ENCODE data around the gene PPFIBP1.
"Not testable (repeated sequence)": the region's sequence is repeated elsewhere in the genome, so short reads cannot be mapped to it uniquely, and the experiment has no call there.

Gene PPFIBP1

DNA sequence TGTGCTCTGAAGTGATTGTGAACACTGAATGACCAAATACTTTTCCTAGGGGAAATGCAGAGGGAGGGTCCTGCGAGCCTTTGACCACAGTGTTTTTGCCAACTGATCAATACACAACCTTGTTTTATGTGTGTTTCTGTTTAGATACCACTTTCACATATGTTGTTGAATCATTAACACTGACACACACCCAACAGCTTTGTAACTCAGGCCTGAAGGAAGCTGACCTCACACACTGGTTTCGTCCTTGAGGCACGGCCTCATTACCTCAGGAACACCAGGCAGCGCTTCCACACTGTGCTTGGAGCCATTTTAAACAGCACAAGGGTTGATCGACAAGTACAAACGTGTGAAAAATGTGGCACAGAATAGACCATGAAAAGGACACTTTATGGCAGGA is 60.0 kb downstream of the PPFIBP1 start:
- TF ChIP-seq CTCF (IDR thresholded peaks at IDR 0.05; ENCODE audit: low read depth, low read length): no peak
- no peak for DNase-seq (ENCODE audit: extremely low read depth, low read depth)

GRCh38 chr12:27585739-27586265 is 61.8 kb downstream of the PPFIBP1 start:
- TF ChIP-seq CTCF (IDR thresholded peaks at IDR 0.05; ENCODE audit: low read depth, low read length): no peak
- DNase-seq (ENCODE audit: extremely low read depth, low read depth): no peak

- DNase-seq (ENCODE audit: extremely low read depth, low read depth): not testable (repeated sequence)
These were observed 64.2 kb downstream of the PPFIBP1 start for GRCh38 chr12:27588075-27588730.

- no peak for DNase-seq (ENCODE audit: extremely low read depth, low read depth)
- TF ChIP-seq CTCF (IDR thresholded peaks at IDR 0.05; ENCODE audit: low read depth, low read length): no peak
These were observed 64.8 kb downstream of the PPFIBP1 start for GRCh38 chr12:27588776-27589175.

DNA sequence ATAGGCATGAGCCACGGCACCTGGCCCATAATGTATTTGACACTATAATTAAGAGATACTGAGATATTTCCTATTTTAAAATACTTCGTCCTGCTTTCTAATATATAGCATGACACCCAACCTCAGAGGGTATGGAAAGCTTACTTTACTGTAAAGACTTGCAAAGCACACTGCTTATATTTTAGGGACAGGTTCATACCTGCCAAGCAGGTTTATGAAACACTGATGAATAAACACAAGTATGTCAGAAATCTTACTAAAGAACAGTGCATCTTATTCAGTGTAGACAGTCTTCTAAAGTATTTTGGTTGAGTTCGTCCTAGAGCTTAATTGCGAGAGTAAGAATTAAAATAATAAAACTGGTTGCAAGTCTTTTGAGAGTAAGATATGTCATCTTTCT is 65.4 kb downstream of the PPFIBP1 start:
- no peak for DNase-seq (ENCODE audit: extremely low read depth, low read depth)
- TF ChIP-seq CTCF (IDR thresholded peaks at IDR 0.05; ENCODE audit: low read depth, low read length): no peak

DNA sequence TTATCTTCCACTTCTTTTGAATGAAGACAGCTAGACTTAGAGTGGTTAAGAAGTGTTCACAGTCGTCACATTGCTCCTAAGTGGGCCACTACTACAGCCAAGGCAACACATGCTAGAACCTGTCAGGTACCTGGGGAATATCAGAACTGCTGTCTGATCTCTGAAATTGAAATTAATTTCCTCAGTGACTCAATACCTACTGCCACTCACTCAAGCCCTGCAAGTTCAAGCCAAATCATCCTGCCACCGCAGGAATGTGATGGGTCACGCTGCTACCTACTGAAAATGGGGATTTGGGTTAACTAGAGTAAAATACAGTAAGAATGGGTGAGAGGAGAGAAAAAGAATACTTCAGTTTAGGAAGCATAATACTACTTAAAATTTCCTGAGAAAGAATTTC is 67.7 kb downstream of the PPFIBP1 start:
- DNase-seq (ENCODE audit: extremely low read depth, low read depth): not testable (repeated sequence)

DNA sequence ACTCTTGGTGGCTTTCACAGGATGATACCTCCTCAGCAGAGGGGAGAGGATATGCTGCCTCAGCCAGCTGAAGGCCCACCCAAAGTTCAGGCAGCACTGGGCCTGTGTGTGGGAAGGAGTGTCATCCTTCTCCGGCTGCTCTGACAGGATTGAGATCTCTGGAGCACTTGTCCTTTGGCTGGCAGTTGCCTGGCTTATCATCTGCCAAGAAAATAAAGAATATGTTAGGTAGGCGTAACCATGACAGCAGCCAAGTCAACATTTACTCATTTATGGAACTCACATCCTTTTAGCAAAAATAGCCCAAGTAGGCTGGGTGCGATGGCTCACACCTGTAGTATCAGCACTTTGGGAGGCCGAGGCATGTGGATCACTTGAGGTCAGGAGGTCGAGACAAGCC is 68.5 kb downstream of the PPFIBP1 start:
- no peak for TF ChIP-seq CTCF (IDR thresholded peaks at IDR 0.05; ENCODE audit: low read depth, low read length)
- no peak for DNase-seq (ENCODE audit: extremely low read depth, low read depth)

- DNase-seq (ENCODE audit: extremely low read depth, low read depth): no peak
- no peak for TF ChIP-seq CTCF (IDR thresholded peaks at IDR 0.05; ENCODE audit: low read depth, low read length)
These were observed 69.3 kb downstream of the PPFIBP1 start for GRCh38 chr12:27593266-27593665.
